Measurements from ENCODE around the gene LIPE. TPM values are rescaled to one million over a fixed set of nuclear protein-coding genes. Genes with fewer than 3 reads are reported as not detected.

The LIPE gene
- total RNA-seq, 1 donor from 2014 or later: 38.5 TPM

DNA sequence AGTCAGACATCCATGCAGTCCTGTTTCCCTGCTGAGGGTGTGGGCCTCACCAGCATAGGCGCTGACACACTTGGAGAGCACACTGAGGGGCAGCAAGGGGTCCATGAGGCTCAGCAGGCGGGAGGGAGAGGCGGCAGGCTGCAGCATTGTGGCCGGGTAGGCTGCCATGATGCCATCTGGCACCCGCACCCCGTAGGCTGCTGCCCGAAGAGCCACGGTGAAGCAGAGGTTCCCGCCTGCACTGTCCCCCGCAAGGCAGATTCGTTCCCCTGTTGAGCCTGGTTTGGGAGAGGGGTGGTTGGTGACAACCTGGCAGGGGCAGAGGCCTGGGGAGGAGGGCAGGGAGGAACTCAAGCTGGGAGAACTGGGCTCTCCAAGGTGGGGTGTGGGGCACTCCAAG is 21.1 kb downstream of the LIPE start:
- peaks cover 22% of the 10 kb centered on the region for H3K36me3 Mint-ChIP-seq (ENCODE audit: low read depth)
- no peak for DNase-seq (ENCODE audit: low spot score)
- no peaks in the 10 kb centered on the region for H3K27me3 Mint-ChIP-seq (ENCODE audit: insufficient read depth)
- H3K4me3 Mint-ChIP-seq: no peak overlapping the region
- intact Hi-C loops (cut with micrococcal nuclease): no loop called here
- H3K4me1 Mint-ChIP-seq (ENCODE audit: low read depth): peaks cover 6% of the 10 kb centered on the region
- no peak overlapping the region for H3K27ac Mint-ChIP-seq
- no peaks in the 10 kb centered on the region for H3K9me3 Mint-ChIP-seq

DNA sequence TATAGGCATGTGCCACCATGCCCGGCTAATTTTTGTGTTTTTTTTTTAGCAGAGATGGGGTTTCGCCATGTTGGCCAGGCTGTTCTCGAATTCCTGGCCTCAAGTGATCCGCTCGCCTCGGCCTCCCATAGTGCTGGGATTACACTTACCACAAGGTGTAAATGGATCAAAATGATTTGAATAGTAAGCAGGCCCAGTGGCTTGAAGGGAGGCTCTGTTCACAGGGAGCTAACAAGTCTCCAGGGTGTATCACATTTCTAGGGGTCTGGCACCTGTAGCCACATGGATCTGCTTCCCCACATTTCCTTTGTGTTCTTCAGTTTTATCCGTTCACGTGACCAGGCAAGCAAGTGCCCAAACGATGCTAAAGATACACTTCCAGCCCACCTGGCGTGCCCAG is 23.6 kb downstream of the LIPE start:
- no peak overlapping the region for H3K27ac Mint-ChIP-seq
- intact Hi-C loops (cut with micrococcal nuclease): no loop called here

DNA sequence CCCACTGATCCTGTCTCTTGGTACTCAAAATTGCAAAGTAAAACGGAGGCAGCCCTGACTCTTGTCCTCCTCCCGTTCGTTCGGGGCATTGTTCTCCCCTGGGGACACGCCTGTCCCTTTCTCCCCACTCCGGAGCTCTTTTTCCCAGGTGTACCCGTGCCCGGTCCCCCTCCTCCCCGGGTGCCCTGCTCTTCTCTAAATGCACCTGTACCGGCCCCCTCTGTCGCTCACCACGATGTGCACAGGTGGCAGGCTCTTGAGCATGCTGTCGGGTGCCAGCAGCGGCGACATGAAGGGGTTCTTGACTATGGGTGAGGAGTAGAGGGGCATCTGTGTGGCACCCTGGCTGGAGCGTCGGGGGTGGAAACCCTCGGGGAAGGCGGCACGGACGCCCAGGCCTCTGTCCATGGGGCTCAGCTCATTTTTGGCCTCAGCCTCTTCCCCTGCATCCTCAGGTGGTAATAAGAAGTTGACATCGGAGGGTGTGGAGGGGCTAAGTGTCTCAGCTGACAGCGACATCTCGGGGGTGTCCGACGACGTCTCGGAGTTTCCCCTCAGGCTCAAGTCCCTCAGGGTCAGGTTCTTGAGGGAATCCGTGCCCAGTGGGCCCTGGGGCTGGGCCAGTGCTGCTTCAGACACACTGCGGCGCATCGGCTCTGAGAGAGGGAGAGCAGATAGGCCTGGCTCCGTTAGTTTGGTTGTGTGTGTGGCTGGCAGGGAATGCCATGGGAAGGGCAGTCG is 24.6 kb downstream of the LIPE start:
- H3K27ac Mint-ChIP-seq: peak overlapping the region; percentile 61
- peaks cover 25% of the 10 kb centered on the region for H3K4me1 Mint-ChIP-seq (ENCODE audit: low read depth)
- H3K36me3 Mint-ChIP-seq (ENCODE audit: low read depth): peaks cover 30% of the 10 kb centered on the region
- peak overlapping the region; percentile 76 for H3K4me3 Mint-ChIP-seq
- no peak for DNase-seq (ENCODE audit: low spot score)
- H3K9me3 Mint-ChIP-seq: no peaks in the 10 kb centered on the region
- H3K27me3 Mint-ChIP-seq (ENCODE audit: insufficient read depth): no peaks in the 10 kb centered on the region
- intact Hi-C loops (cut with micrococcal nuclease): no loop called here

More for the DNA sequence above, 23.6 kb downstream of the LIPE start:
- Mint-ChIP-seq H3K4me3 (no peak overlapping the region), H3K4me1 (ENCODE audit: low read depth) (peaks cover 19% of the 10 kb centered on the region), H3K9me3 (no peaks in the 10 kb centered on the region), H3K27me3 (ENCODE audit: insufficient read depth) (no peaks in the 10 kb centered on the region), H3K36me3 (ENCODE audit: low read depth) (peaks cover 27% of the 10 kb centered on the region)
- DNase-seq (ENCODE audit: low spot score): no peak

DNA sequence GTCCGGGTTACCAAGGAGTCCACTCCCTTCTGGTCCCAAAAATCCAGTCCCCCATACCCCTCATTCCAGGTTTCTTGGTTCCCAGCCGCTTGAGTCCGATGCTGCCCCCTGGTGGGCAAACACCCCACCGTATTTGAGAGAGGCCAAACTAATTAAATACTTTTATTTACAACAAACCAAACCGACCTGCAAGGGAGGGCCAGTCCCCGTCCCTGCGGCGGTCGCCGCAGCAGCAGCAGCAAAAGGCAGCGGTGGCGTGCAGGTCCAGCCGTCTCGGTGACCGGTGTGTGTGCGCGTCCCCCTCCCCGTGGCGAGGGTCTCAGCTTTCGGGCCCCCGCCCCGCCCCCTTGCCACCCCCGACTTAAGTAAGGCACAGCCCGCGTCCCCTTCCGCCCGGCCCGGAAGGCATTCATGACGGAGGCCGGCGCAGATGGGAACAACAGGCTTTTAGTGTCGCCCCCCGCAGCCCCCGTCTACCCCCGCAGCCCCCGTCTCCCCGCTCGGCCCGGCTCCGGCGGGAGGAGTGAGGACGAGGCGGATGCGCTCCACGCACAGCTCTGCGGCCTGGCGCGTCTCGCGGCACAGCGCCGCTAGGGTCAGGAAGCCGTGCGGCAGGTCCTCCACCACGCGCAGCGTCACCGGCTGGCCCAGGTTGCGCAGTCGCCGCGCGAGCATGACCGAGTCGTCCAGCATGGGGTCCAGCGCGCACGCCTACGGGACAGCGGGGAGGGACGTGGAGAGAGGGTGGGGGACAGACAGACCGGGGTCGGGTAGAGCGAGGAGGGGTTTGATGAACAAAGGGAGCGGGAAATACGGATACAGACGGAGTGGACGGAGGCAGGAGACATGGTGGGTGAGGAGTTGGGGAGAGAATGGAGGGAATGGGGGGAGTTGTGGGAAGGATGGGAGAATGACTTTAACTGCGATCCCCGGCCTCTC is 25.6 kb downstream of the LIPE start:
- peak overlapping the region; percentile 76 for H3K4me3 Mint-ChIP-seq
- no peaks in the 10 kb centered on the region for H3K27me3 Mint-ChIP-seq (ENCODE audit: insufficient read depth)
- peak overlapping the region; percentile 61 for H3K27ac Mint-ChIP-seq
- peaks cover 31% of the 10 kb centered on the region for H3K4me1 Mint-ChIP-seq (ENCODE audit: low read depth)
- H3K36me3 Mint-ChIP-seq (ENCODE audit: low read depth): peaks cover 24% of the 10 kb centered on the region
- H3K9me3 Mint-ChIP-seq: no peaks in the 10 kb centered on the region
- intact Hi-C loops (cut with micrococcal nuclease): loop anchor here (1.0 kb wide), 1 partner anchor 22 kb away; no protein-coding TSS in a partner anchor
- peak; percentile 57 for DNase-seq (ENCODE audit: low spot score)

DNA sequence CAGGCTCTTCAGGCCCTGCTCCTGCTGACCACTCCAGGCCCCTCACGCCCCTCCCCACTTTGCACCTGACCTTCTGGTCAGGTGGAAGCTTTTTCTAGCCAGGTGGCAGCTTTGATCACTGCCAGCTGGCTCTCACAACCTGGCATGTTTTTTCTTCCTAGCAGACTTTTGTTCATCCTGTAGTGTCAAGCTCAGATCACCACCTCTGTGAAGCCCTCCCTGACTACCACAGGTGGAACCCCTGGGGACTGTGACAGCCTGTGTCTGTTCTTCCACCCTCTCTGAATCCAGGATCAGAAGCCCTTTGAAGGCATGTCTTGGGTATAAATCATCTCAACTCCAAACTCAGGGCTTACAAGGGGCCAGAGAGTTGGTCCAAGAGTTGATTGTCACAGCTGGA is 26.8 kb downstream of the LIPE start:
- Mint-ChIP-seq H3K4me1 (ENCODE audit: low read depth) (peaks cover 39% of the 10 kb centered on the region), H3K27ac (no peak overlapping the region), H3K4me3 (peak overlapping the region; percentile 65), H3K27me3 (ENCODE audit: insufficient read depth) (no peaks in the 10 kb centered on the region), H3K9me3 (no peaks in the 10 kb centered on the region), H3K36me3 (ENCODE audit: low read depth) (peaks cover 22% of the 10 kb centered on the region)
- no peak for DNase-seq (ENCODE audit: low spot score)
- intact Hi-C loops (cut with micrococcal nuclease): no loop called here

DNA sequence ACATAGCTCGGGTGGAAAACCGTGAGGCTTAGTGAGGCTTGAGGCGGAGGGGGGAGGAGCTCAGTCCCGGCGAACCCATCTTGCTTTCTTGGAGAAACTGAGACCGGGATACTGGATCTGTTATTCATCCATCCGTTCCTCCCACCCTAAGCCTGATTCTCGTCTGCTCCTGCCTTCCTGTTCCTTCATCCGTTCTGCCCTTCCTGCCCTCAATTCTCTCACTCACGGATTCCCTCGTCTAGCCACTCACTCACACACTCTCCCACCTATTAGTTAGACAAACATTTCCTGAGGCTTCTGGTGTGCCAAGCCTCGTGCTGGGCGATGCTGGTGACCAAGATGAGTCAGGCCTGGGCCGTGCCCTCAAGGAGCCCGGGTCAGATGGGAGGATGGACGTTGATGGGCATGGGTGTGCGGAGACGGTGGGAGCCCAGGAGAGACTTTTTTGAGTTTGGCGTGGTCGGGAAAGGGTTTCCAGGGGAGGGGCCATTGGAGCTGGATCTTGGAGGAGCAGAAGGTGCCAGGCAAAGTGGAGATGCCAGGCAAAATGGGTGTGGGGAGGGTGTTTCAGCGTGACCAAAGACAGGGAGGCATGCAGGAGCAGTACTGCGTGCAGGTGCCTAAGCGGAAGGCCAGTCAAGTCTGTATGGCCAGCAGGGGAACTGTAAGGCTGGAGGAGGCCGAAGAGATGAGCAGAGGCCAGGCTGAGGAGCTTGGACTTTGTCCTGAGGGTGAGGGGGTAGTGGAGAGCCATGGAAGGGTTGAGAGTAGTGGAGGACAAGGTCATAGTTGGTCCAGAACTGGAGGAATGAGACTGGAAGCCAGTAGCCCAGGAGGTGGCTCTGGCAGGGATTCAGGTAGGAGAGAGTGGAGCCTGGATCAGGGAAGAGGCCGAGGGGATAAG is 29.7 kb downstream of the LIPE start:
- H3K27me3 Mint-ChIP-seq (ENCODE audit: insufficient read depth): peaks cover 2% of the 10 kb centered on the region
- H3K36me3 Mint-ChIP-seq (ENCODE audit: low read depth): peaks cover 11% of the 10 kb centered on the region
- peak overlapping the region; percentile 89 for H3K4me3 Mint-ChIP-seq
- peak overlapping the region; percentile 93 for H3K27ac Mint-ChIP-seq
- no peaks in the 10 kb centered on the region for H3K9me3 Mint-ChIP-seq
- intact Hi-C loops (cut with micrococcal nuclease): loop anchor here (1.0 to 2.0 kb wide), 3 partner anchors 72 to 289 kb away; partner anchors contain the start of gene MEGF8
- H3K4me1 Mint-ChIP-seq (ENCODE audit: low read depth): peaks cover 38% of the 10 kb centered on the region
- DNase-seq (ENCODE audit: low spot score): no peak

DNA sequence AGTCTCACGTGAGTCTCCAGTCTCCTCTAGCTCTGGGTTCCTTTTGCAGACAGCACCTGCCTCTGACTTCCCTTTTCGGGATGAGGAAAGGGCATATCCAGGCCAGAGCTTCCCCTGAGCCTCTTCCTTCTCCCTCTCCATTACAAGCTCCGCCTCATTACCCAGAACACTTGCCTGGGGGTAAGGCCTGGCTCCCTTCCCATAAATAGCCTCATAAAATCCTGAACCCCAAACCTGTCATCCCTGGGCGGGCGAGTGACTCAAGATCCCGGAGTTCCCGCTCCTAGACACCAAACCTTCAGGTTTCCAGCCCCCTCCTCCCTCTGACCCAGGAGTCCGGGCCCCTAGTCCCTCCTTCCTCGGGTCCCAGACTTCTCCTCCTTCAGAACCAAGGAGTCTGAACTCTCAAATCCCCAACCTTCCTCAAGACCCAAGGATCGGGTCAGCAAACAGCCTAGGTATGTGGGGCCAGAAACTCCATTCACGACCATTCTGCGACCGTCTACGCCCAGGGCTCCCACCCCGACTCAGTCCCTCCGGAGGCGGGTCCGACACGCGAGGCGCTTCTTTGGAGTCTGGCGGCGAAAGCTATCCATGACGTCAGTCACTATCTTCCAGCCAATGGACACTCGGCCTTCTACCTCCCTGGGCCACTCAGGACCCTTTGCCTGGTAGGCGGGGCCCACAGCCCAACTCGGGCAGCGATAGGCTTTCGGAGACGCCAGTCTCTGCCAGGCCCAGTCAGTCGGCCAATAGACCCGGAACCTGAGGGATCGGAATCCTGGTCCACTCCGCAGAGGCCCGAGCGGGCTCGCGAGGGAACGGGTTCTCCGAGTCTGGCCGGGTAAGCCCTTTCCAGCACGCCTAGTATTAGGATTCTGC is 30.6 kb downstream of the LIPE start:
- H3K4me1 Mint-ChIP-seq (ENCODE audit: low read depth): peaks cover 34% of the 10 kb centered on the region
- H3K4me3 Mint-ChIP-seq: peak overlapping the region; percentile 89
- H3K9me3 Mint-ChIP-seq: no peaks in the 10 kb centered on the region
- H3K27me3 Mint-ChIP-seq (ENCODE audit: insufficient read depth): peaks cover 5% of the 10 kb centered on the region
- intact Hi-C loops (cut with micrococcal nuclease): loop anchor here (1.0 to 2.0 kb wide), 5 partner anchors 9 to 288 kb away; partner anchors contain the start of gene MEGF8
- peak overlapping the region; percentile 93 for H3K27ac Mint-ChIP-seq
- peaks cover 8% of the 10 kb centered on the region for H3K36me3 Mint-ChIP-seq (ENCODE audit: low read depth)
- DNase-seq (ENCODE audit: low spot score): peak; percentile 97

DNA sequence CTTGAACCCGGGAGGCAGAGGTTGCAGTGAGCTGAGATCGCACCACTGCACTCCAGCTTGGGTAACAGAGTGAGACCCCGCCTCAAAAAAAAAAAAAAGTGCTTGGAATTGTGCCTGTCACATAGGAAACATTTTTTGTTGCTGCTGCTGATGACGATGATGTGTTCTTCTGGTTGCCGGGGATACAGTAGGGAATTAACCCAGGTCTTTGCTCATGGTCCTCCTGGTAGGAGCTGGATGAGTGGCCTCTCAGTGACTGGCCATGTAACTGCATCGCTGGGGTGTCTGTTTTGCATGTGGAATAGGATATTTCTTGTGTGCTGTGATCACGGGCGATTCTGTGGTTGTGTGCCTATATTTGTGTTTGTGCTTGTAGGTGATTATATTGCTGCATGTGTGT is 32.4 kb downstream of the LIPE start:
- peaks cover 21% of the 10 kb centered on the region for H3K4me1 Mint-ChIP-seq (ENCODE audit: low read depth)
- H3K36me3 Mint-ChIP-seq (ENCODE audit: low read depth): peaks cover 3% of the 10 kb centered on the region
- DNase-seq (ENCODE audit: low spot score): no peak
- H3K9me3 Mint-ChIP-seq: no peaks in the 10 kb centered on the region
- no peak overlapping the region for H3K27ac Mint-ChIP-seq
- intact Hi-C loops (cut with micrococcal nuclease): no loop called here
- peak overlapping the region; percentile 8 for H3K4me3 Mint-ChIP-seq
- peaks cover 16% of the 10 kb centered on the region for H3K27me3 Mint-ChIP-seq (ENCODE audit: insufficient read depth)

DNA sequence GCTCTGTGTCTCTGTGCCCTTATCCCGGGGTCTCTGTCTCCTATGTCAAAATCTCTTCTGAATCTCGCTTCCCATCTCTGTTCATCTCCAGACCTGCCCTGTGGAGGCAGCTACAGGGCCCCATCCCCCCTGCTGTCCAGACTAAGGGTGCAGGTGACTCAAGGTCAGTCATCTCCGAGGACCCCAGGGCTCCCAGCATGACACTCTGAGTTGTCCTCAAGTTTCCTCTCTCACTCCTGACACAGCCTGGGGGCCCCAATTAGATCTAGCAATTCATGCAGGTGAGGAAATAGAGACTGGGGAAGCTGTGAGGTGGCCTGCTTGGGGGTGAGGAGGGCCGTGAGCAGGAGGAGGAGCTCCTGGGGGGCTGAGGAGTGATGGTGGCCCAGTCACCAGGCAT is 35.0 kb downstream of the LIPE start:
- Mint-ChIP-seq H3K4me3 (no peak overlapping the region), H3K36me3 (ENCODE audit: low read depth) (no peaks in the 10 kb centered on the region), H3K9me3 (no peaks in the 10 kb centered on the region), H3K27ac (no peak overlapping the region), H3K27me3 (ENCODE audit: insufficient read depth) (peaks cover 26% of the 10 kb centered on the region), H3K4me1 (ENCODE audit: low read depth) (peaks cover 10% of the 10 kb centered on the region)
- no peak for DNase-seq (ENCODE audit: low spot score)
- intact Hi-C loops (cut with micrococcal nuclease): no loop called here

DNA sequence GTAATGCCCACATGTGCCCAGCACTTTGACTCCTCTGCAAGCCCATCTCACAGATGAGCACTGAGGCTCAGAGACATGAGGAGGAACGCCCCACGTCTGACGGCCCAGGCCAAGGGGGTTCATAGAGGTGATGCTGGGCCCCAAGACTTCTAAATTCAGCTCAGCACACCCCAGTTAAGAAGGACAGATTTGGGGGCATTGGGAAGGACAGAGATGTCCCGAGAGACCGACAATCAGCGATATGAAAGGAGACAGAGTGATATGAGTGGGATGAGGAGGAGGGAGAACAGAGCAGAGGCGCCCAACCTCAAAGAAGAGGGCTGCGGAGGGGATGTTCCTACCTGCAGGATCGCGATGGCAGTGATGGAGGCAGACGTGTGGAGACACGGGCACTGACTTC is 37.3 kb downstream of the LIPE start, which contains the start of gene CNFN:
CNFN (minus strand) TSS at position 399 of the 400 bp plus-strand sequence. CDS start 1,260 bp downstream, outside the sequence.
- Mint-ChIP-seq H3K9me3 (no peaks in the 10 kb centered on the region), H3K27me3 (ENCODE audit: insufficient read depth) (peaks cover 34% of the 10 kb centered on the region), H3K4me3 (no peak within 1 kb of the TSS), H3K27ac (no peak within 1 kb of the TSS), H3K36me3 (ENCODE audit: low read depth) (no peaks in the 10 kb centered on the region), H3K4me1 (ENCODE audit: low read depth) (peaks cover 6% of the 10 kb centered on the region)
- no peak for DNase-seq (ENCODE audit: low spot score)
- intact Hi-C loops (cut with micrococcal nuclease): no loop called here

DNA sequence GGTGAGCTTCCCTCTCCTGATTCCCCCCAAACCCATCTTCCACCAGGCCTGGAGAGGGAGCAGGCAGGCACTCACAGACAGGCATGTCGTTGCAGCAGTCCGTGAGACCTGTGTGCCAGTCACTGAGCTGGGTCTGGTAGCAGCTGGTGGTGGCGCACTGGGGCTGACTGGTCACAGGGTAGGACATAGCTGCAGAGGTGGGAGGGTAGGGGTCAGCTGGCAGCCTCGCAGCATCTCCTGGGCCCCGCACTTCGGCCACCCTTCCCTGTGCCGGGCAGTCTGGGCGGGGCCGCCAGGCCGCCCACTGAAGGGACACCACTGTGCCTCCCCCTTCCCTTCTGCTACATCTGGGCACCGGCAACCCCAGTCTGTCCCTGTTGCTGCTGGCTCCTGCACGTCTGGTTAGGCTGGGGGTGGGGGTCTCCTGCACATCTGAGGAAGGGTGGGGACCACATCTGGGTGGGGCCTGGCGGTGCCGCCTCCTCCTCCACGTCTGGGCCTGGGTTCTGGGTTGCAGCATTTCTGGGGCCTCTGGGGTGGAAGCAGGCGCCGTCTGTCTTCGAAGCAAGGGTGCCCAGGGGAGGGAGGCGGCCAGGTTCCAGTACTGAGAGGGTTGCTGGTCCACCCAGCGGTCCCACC is 38.2 kb downstream of the LIPE start:
- Mint-ChIP-seq H3K4me3 (no peak overlapping the region), H3K27me3 (ENCODE audit: insufficient read depth) (peaks cover 34% of the 10 kb centered on the region)
- intact Hi-C loops (cut with micrococcal nuclease): no loop called here

More for the DNA sequence above, 38.2 kb downstream of the LIPE start:
- no peak overlapping the region for H3K27ac Mint-ChIP-seq
- DNase-seq (ENCODE audit: low spot score): no peak
- H3K9me3 Mint-ChIP-seq: no peaks in the 10 kb centered on the region
- peaks cover 6% of the 10 kb centered on the region for H3K4me1 Mint-ChIP-seq (ENCODE audit: low read depth)
- H3K36me3 Mint-ChIP-seq (ENCODE audit: low read depth): no peaks in the 10 kb centered on the region
